K562 (cell line): Measurements from ENCODE around the gene C1orf216. TPM values are rescaled to one million over a fixed set of nuclear protein-coding genes. Genes with fewer than 3 reads are reported as not detected.
A peak's percentile ranks its signal among the peaks of the same experiment; 100 is the strongest.

Experiments
- DDX20 ChIP-seq: fragments of 450-650 bp; IDR thresholded peaks from 2 replicates; pipeline ENCODE4 v1.6.1; 2016; ENCODE audit warnings: missing genetic modification characterization, low read depth, mild to moderate bottlenecking, missing compliant biosample characterization, moderate library complexity
- ETS2 ChIP-seq: IDR thresholded peaks from 2 replicates; pipeline ENCODE4 v1.6.1; 2016; ENCODE audit warnings: borderline replicate concordance, missing genetic modification characterization, mild to moderate bottlenecking, moderate library complexity, missing compliant biosample characterization; ENCODE audit not compliant: poor library complexity, severe bottlenecking
- GABPA ChIP-seq: fragments of 200-800 bp; sonication (Bioruptor generic); conservative IDR thresholded peaks from 2 replicates; pipeline ENCODE4 v1.6.1; 2016; ENCODE audit warnings: low read depth, missing genetic modification characterization, missing compliant biosample characterization
- HDAC2 ChIP-seq: fragments of 450-650 bp; IDR thresholded peaks from 2 replicates; pipeline ENCODE4 v1.6.1; 2016; ENCODE audit warnings: mild to moderate bottlenecking
- JUN ChIP-seq, 2 experiments: sonication (generic) in 1 of 2; formaldehyde crosslinking in 1 of 2; IDR thresholded peaks; 2 replicates each; pipeline versions ENCODE4 v1.6.1 to v1.8.0; 2012 to 2022; ENCODE audit warnings: borderline replicate concordance in 2 of 2, mild to moderate bottlenecking in 2 of 2, improper control_type of control experiment in 1 of 2, low read depth in 1 of 2, low read length in 1 of 2, missing genetic modification reagents in 1 of 2
- NFE2 ChIP-seq: IDR thresholded peaks from 2 replicates; pipeline ENCODE4 v1.6.1; 2014; ENCODE audit warnings: antibody characterized with exemption, low read depth
- ZNF121 ChIP-seq: sonication (generic); formaldehyde crosslinking; conservative IDR thresholded peaks from 2 replicates; pipeline ENCODE4 v1.8.0; 2022; ENCODE audit warnings: missing genetic modification reagents
- ZNF134 ChIP-seq: fragments of 250-450 bp; sonication (Bioruptor Pico); conservative IDR thresholded peaks from 2 replicates; pipeline ENCODE4 v1.4.0; 2020
- polyA plus RNA-seq, 8 experiments: library from polyadenylated mRNA; depleted of rRNA in 4 of 8; stranded (reverse) in 5 of 8; unstranded in 3 of 8; fragments of >200 nt; fragmentation: Nextera tagmentation in 2 of 8; fragmentation: Illumina TruSeq in 1 of 8; extraction: Ambion mirVana in 2 of 8; extraction: Trizol in 1 of 8; gene quantifications; 2 replicates each; pipeline versions ENCODE4 v1.2.1 to v1.2.3, GENCODE V29; 2011 to 2014; ENCODE audit warnings: inconsistent platforms in 1 of 8, missing spikeins in 1 of 8
- total RNA-seq, 7 experiments: library from RNA; depleted of rRNA in 6 of 7; stranded (reverse); fragments of >200 nt in 6 of 7; fragmentation: Illumina TruSeq in 2 of 7; extraction: Trizol in 2 of 7; gene quantifications; 2 replicates each; pipeline versions ENCODE4 v1.2.1 to v1.2.3, GENCODE V29; 2011 to 2021; ENCODE audit warnings: low replicate concordance in 1 of 7
- TF ChIP-seq, protein P1 (sequence below): IDR thresholded peaks from 2 replicates; pipeline ENCODE4 v1.6.1; 2012; ENCODE audit warnings: low read depth, low read length, improper control_type of control experiment, borderline replicate concordance
- TF ChIP-seq, protein P2 (sequence below): fragments of 450-650 bp; IDR thresholded peaks from 2 replicates; pipeline ENCODE4 v1.6.1; 2016
- TF ChIP-seq, protein P3 (sequence below): fragments of 450-650 bp; IDR thresholded peaks from 2 replicates; pipeline ENCODE4 v1.6.1; 2017; ENCODE audit warnings: mild to moderate bottlenecking, moderate library complexity
- TF ChIP-seq, protein P4 (sequence below), 2 experiments: IDR thresholded peaks; 2 replicates each; pipeline ENCODE4 v1.6.1; 2012; ENCODE audit warnings: improper control_type of control experiment in 2 of 2, low read depth in 2 of 2, low read length in 2 of 2, borderline replicate concordance in 1 of 2
- TF ChIP-seq, protein P5 (sequence below): fragments of 450-650 bp; IDR thresholded peaks from 2 replicates; pipeline ENCODE4 v1.6.1; 2017; ENCODE audit warnings: antibody characterized with exemption, mild to moderate bottlenecking
- TF ChIP-seq, protein P6 (sequence below): fragments of 450-650 bp; conservative IDR thresholded peaks from 2 replicates; pipeline ENCODE4 v1.6.1; 2016; ENCODE audit warnings: missing genetic modification characterization, low read depth, mild to moderate bottlenecking, control low read depth, missing compliant biosample characterization

Gene C1orf216
- total and polyA plus RNA-seq, 9 of the 15 experiments (the other 6 are each of a cell fraction or from before 2014, with no cell fraction given): 3.4 to 25.1 (median 15.0) TPM

DNA sequence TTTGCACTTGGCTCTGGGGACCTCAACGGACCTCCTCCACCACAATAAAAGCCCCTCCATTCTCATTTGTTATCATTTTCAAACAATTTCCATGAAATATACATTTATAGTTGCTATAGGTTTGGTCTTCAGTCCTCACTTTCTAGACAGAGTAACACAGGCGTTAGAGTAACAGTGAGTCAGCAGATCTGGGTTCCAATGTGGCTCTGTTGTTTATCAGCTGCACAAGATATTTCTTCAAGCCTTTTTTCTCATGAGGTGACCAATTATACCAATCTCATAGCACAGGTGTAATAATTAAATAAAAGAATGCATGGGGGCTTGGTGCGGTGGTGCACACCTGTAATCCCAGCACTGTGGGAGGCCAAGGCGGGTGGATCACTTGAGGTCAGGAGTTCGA is 44.6 kb downstream of the C1orf216 start (continued):
- TF ChIP-seq, protein P1, sequence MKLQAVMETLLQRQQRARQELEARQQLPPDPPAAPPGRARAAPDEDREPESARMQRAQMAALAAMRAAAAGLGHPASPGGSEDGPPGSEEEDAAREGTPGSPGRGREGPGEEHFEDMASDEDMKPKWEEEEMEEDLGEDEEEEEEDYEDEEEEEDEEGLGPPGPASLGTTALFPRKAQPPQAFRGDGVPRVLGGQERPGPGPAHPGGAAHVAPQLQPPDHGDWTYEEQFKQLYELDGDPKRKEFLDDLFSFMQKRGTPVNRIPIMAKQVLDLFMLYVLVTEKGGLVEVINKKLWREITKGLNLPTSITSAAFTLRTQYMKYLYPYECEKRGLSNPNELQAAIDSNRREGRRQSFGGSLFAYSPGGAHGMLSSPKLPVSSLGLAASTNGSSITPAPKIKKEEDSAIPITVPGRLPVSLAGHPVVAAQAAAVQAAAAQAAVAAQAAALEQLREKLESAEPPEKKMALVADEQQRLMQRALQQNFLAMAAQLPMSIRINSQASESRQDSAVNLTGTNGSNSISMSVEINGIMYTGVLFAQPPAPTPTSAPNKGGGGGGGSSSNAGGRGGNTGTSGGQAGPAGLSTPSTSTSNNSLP: 0 out of 2 replicates have a peak, but pooled peaks have one; percentile 38
- TF ChIP-seq, protein P2, sequence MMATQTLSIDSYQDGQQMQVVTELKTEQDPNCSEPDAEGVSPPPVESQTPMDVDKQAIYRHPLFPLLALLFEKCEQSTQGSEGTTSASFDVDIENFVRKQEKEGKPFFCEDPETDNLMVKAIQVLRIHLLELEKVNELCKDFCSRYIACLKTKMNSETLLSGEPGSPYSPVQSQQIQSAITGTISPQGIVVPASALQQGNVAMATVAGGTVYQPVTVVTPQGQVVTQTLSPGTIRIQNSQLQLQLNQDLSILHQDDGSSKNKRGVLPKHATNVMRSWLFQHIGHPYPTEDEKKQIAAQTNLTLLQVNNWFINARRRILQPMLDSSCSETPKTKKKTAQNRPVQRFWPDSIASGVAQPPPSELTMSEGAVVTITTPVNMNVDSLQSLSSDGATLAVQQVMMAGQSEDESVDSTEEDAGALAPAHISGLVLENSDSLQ: no peak
- TF ChIP-seq, protein P3, sequence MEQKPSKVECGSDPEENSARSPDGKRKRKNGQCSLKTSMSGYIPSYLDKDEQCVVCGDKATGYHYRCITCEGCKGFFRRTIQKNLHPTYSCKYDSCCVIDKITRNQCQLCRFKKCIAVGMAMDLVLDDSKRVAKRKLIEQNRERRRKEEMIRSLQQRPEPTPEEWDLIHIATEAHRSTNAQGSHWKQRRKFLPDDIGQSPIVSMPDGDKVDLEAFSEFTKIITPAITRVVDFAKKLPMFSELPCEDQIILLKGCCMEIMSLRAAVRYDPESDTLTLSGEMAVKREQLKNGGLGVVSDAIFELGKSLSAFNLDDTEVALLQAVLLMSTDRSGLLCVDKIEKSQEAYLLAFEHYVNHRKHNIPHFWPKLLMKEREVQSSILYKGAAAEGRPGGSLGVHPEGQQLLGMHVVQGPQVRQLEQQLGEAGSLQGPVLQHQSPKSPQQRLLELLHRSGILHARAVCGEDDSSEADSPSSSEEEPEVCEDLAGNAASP: no peak
- TF ChIP-seq, protein P4, sequence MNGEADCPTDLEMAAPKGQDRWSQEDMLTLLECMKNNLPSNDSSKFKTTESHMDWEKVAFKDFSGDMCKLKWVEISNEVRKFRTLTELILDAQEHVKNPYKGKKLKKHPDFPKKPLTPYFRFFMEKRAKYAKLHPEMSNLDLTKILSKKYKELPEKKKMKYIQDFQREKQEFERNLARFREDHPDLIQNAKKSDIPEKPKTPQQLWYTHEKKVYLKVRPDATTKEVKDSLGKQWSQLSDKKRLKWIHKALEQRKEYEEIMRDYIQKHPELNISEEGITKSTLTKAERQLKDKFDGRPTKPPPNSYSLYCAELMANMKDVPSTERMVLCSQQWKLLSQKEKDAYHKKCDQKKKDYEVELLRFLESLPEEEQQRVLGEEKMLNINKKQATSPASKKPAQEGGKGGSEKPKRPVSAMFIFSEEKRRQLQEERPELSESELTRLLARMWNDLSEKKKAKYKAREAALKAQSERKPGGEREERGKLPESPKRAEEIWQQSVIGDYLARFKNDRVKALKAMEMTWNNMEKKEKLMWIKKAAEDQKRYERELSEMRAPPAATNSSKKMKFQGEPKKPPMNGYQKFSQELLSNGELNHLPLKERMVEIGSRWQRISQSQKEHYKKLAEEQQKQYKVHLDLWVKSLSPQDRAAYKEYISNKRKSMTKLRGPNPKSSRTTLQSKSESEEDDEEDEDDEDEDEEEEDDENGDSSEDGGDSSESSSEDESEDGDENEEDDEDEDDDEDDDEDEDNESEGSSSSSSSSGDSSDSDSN (IDR thresholded peaks at IDR 0.05; ENCODE audit: borderline replicate concordance in 1 of 2, low read depth in 2 of 2, low read length in 2 of 2): no peak
- TF ChIP-seq, protein P5, sequence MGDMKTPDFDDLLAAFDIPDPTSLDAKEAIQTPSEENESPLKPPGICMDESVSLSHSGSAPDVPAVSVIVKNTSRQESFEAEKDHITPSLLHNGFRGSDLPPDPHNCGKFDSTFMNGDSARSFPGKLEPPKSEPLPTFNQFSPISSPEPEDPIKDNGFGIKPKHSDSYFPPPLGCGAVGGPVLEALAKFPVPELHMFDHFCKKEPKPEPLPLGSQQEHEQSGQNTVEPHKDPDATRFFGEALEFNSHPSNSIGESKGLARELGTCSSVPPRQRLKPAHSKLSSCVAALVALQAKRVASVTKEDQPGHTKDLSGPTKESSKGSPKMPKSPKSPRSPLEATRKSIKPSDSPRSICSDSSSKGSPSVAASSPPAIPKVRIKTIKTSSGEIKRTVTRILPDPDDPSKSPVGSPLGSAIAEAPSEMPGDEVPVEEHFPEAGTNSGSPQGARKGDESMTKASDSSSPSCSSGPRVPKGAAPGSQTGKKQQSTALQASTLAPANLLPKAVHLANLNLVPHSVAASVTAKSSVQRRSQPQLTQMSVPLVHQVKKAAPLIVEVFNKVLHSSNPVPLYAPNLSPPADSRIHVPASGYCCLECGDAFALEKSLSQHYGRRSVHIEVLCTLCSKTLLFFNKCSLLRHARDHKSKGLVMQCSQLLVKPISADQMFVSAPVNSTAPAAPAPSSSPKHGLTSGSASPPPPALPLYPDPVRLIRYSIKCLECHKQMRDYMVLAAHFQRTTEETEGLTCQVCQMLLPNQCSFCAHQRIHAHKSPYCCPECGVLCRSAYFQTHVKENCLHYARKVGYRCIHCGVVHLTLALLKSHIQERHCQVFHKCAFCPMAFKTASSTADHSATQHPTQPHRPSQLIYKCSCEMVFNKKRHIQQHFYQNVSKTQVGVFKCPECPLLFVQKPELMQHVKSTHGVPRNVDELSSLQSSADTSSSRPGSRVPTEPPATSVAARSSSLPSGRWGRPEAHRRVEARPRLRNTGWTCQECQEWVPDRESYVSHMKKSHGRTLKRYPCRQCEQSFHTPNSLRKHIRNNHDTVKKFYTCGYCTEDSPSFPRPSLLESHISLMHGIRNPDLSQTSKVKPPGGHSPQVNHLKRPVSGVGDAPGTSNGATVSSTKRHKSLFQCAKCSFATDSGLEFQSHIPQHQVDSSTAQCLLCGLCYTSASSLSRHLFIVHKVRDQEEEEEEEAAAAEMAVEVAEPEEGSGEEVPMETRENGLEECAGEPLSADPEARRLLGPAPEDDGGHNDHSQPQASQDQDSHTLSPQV: peak; percentile 83
- TF ChIP-seq ZNF121 (CRISPR knock-in tag) (no peak), DDX20 (no peak), ZNF134 (no peak), GABPA (tag) (no peak), JUN (IDR thresholded peaks at IDR 0.05; ENCODE audit: borderline replicate concordance, low read depth, low read length) (no peak), JUN (CRISPR knock-in tag; IDR thresholded peaks at IDR 0.05; ENCODE audit: borderline replicate concordance) (no peak), HDAC2 (peak; percentile 21; the same call in 1 of the 2 replicates), NFE2 (peak; percentile 97), ETS2 (tag) (no peak)
- TF ChIP-seq, protein P6, sequence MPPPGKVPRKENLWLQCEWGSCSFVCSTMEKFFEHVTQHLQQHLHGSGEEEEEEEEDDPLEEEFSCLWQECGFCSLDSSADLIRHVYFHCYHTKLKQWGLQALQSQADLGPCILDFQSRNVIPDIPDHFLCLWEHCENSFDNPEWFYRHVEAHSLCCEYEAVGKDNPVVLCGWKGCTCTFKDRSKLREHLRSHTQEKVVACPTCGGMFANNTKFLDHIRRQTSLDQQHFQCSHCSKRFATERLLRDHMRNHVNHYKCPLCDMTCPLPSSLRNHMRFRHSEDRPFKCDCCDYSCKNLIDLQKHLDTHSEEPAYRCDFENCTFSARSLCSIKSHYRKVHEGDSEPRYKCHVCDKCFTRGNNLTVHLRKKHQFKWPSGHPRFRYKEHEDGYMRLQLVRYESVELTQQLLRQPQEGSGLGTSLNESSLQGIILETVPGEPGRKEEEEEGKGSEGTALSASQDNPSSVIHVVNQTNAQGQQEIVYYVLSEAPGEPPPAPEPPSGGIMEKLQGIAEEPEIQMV: no peak
